GM18499 (cell line): ENCODE data around the gene GDPD4.

Source experiments
- ATAC-seq: cut with Tn5 transposase; IDR thresholded peaks from one replicate; pipeline ENCODE4 v1.9.1; 2021; ENCODE audit warnings: moderate number of reproducible peaks; ENCODE audit not compliant: insufficient read depth, unreplicated experiment

Gene GDPD4

GRCh38 chr11:77207019-77207485 lies 94.4 kb downstream of the GDPD4 start:
- no peak for ATAC-seq

DNA sequence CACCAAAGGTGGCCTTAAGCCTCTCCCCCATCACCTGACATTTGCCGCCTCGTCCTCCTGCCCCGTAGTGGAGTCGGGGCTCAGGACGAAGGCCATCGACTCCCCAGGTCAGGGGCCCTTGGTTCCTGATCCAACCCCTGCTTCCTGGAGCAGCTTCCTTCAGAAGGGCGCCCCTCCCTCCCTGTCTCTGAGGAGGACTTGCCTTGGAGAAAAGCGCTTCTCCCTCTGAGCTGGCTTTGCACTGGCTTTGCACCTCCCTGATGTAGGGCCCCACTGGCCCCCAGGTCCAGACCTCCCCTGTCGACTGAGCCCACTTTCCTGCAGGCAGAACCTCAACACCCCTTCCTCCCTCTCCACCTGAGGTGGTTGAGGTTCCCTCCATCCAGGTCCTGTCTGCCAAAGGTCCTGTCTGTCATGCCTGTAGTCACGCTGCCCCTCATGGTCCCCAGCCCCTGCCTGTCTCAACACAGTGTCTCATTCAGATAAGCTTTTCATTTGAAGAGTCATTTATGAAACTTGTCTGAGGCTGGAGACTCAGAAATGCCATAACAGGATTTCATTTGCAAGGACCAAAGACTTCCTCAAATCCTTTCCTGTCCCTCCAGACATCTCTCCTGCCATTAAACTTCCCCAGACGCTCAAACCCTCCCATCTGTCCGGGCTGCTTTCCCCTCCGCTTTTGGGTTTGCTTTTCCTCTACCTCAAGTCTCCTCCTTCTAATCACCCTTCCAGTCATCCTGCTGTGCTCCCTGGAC lies 95.0 kb downstream of the GDPD4 start:
- no peak for ATAC-seq

- ATAC-seq = no peak
Observed at GRCh38 chr11:77205467-77206263, 95.8 kb downstream of the GDPD4 start.

DNA sequence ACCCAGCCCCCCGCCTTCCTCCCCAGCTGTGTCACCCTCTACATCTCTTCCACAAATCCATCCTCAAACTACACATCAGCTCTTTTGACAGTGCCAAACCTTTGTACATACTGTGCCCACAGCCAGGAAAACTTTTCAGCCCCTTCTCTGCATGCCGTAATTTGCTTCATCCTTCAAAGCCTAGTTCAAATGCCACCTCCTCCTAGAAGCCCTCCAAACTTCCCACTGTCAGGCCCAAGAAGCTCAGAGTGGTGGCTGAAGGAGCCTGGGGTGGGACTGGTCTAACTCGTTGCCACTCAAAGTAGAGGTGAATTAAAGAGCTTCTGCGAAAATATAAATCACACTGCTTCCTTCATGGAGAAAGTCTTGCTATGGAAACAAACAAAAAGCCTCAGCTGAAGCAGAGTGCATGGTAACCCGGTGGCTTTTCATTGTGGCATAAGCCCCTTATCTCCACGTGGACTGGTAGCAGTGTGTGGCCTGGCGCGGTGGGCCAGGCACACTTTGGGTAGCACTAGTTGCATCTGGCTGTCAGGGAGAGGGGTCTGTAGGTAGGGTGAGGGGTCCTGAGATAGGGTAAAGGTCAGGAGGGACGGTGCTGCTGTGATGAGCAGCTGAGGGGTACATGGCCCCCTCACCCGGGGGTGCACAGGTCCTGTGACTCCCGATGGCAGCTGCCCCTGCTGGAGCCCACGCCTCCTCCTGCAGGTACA lies 96.6 kb downstream of the GDPD4 start:
- no peak for ATAC-seq

DNA sequence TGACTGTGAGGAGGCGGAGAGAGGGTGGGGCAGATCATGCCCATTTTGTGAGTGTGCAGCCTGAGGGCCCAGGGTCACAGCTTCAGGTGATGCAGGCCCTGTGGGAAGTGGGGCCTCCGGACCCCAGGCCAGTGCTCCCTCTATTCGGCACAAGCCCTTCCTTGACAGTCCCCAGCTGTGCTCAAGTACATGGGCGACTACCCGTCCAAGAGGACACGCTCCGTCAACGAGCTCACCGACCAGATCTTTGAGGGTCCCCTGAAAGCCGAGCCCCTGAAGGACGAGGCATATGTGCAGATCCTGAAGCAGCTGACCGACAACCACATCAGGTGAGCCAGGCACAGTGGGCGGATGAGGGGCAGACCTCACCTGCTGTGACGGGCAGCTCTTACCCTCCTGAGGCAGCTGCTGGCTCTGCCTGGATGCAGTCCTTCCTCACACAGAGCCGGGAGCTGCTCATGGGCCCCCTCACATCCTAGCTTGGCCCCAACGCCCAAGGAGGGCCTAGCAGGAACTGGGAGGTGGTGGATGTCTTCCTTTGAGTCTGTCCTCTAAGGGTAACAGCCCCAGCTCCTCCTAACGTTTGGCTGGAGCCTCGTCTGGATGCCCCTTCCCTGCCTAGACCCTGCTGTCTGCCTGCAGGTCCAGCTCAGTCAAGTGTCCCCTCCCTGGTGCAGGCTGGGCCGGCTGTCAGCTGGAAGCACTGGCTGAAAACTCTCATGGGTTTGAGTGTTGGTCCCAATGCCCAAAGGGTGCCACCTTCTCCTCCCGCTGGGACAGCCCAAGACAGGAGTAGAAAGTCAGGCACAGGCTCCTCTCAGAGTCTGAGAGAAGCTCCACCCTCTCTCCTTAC lies 97.4 kb downstream of the GDPD4 start:
- no peak for ATAC-seq

- ATAC-seq = no peak
Observed at GRCh38 chr11:77202941-77203900, 98.3 kb downstream of the GDPD4 start.

GRCh38 chr11:77201991-77202841 lies 99.3 kb downstream of the GDPD4 start:
- ATAC-seq = no peak

DNA sequence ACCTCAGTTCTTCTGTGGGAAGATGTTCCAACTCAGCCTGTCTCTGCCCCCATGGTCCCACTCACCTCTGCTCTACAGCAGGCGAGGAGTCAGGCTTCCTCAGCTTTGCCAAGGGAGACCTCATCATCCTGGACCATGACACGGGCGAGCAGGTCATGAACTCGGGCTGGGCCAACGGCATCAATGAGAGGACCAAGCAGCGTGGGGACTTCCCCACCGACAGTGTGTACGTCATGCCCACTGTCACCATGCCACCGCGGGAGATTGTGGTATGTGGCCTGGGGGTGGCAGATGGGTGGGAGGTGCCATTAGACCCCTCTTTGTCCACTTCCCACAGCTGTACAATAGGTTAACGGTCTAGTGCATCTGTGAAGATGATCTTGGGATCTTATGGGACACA lies 100.1 kb downstream of the GDPD4 start:
- ATAC-seq = no peak

DNA sequence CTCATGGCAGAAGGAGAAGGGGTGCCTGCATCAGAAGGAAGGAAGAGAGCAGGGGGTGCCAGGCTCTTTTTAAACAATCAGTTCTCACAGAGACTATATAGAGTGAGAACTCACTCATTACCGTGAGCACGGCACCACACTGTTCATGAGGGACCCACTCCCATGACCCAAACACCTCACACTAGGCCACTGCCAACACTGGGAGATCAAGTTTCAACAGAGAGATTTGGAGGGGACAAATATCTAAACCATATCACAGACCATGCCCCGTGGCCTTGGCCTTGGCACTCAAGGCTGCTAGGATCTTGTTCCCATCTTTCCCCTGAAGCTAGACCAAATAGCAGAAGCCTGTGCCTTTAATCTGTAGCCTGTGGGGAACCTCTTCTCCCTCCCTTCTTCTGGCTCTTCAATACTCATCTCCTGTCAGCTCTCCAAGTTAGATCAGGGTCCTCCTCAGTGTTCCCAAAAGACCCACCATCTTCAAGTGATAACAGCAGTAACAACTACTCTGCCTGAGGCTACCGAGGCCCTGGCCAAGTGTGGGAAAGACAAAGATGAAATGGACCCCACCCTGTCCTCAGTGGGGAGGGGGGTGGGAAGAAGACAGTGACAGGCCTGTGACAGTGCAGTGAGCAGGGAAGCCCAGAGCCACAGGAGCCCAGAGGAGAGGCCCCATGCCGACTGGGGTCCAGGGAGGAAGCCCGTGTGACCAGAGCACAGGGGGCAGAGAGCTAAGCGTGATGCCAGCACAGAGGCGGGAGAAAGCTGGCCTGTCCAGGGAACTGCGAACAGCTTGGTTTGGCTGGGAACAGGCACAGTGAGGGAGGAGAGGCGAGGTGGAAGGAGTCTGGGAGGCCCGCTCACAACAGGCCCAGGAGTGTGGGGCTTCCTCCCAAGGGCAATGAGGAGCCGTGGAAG lies 100.9 kb downstream of the GDPD4 start:
- no peak for ATAC-seq

GRCh38 chr11:77199137-77199745 lies 102.2 kb downstream of the GDPD4 start:
- ATAC-seq = no peak

GRCh38 chr11:77198440-77198849 lies 103.0 kb downstream of the GDPD4 start:
- ATAC-seq = no peak

DNA sequence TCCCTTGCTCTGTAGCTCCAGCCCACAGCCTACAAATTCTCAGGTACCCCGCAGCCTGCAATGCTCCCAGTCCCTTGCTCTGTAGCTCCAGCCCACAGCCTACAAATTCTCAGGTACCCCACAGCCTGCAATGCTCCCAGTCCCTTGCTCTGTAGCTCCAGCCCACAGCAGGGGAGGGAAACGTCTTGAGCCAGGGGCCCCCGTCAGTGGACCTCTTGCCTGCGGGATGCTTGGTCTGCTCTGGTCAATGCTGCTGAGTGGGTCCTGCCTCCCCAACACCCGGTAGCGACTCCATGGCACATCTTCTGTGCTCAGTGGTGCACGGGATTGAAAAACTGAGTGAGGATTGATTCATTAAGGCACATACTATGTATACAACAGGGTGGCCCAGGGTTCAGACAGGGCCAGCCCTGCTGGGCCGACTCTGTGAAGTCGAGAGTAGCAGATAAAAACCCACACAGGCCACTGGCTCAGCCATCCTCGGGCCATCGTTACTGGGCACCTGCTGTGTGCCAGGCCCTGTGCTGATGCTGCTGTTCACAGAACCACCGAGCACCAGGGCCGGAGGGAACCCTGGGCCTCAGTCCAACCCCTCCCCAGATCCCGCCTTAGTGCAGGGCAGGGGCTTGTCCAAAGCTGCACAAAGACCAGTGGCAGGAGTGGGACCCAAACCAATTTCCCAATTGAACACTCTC lies 103.7 kb downstream of the GDPD4 start:
- no peak for ATAC-seq

DNA sequence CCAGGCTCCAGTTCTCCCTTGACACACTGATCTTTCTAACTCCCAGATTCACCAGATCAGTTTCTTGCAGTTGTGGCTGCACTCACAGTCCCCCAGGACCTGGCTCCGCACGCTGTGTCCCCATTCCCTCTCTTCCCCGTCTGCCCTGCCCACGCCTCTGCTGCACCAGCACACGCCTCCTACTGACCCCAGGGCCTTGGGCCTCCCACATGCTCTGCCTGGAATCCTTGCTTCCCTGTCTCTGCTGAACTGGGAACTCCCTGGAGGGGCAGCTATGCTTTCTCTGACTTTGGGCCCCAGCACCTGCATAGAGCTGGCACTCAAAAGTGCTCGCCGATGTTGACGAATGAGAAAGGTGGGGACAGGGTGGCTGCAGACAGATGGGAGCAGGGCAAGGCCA lies 104.5 kb downstream of the GDPD4 start:
- ATAC-seq = no peak

- no peak for ATAC-seq
Observed at GRCh38 chr11:77195071-77195755, 106.3 kb downstream of the GDPD4 start.
